GM21737 (cell line): ENCODE measurements around the gene RBFOX2.
"Not testable (repeated sequence)": the region's sequence is repeated elsewhere in the genome, so short reads cannot be mapped to it uniquely, and the experiment has no call there.

ENCODE experiments used
- ATAC-seq: cut with Tn5 transposase; IDR thresholded peaks from one replicate; pipeline ENCODE4 v1.9.1; 2021; ENCODE audit warnings: mild to moderate bottlenecking, moderate library complexity; ENCODE audit not compliant: unreplicated experiment

RBFOX2 gene

GRCh38 chr22:36044517-36044916 is 15.9 kb upstream of the RBFOX2 start:
- ATAC-seq: not testable (repeated sequence)

- no peak for ATAC-seq
These were observed 13.6 kb upstream of the RBFOX2 start for GRCh38 chr22:36042240-36042639.

- ATAC-seq: no peak
These were observed 10.5 kb upstream of the RBFOX2 start for GRCh38 chr22:36039125-36039524.

- no peak for ATAC-seq
These were observed 8.6 kb upstream of the RBFOX2 start for GRCh38 chr22:36037102-36037758.

- ATAC-seq: no peak
These were observed 7.6 kb upstream of the RBFOX2 start for GRCh38 chr22:36036167-36036624.

GRCh38 chr22:36032611-36033010 is 4.0 kb upstream of the RBFOX2 start:
- ATAC-seq: no peak

GRCh38 chr22:36029406-36029755 is 757 bp upstream of the RBFOX2 start:
- no peak for ATAC-seq

GRCh38 chr22:36027935-36028645 is 534 bp downstream of the RBFOX2 start:
- no peak for ATAC-seq

- no peak for ATAC-seq
These were observed 1.1 kb downstream of the RBFOX2 start for GRCh38 chr22:36027579-36027934.

- ATAC-seq: no peak
These were observed 1.9 kb downstream of the RBFOX2 start for GRCh38 chr22:36026741-36027140.

- ATAC-seq: no peak
These were observed 5.9 kb downstream of the RBFOX2 start for GRCh38 chr22:36022697-36023096.

GRCh38 chr22:36022162-36022561 is 6.5 kb downstream of the RBFOX2 start:
- ATAC-seq: no peak

- ATAC-seq: no peak
These were observed 6.9 kb downstream of the RBFOX2 start for GRCh38 chr22:36021606-36022153.

GRCh38 chr22:36020865-36021264 is 7.8 kb downstream of the RBFOX2 start:
- not testable (repeated sequence) for ATAC-seq

- ATAC-seq: no peak
These were observed 11.0 kb downstream of the RBFOX2 start for GRCh38 chr22:36017651-36018091.

- no peak for ATAC-seq
These were observed 11.9 kb downstream of the RBFOX2 start for GRCh38 chr22:36016684-36017083.

GRCh38 chr22:36015811-36016529 is 12.7 kb downstream of the RBFOX2 start:
- no peak for ATAC-seq

- no peak for ATAC-seq
These were observed 13.3 kb downstream of the RBFOX2 start for GRCh38 chr22:36015155-36015810.

- no peak for ATAC-seq
These were observed 14.0 kb downstream of the RBFOX2 start for GRCh38 chr22:36014546-36015074.

GRCh38 chr22:36012332-36012731 is 16.3 kb downstream of the RBFOX2 start:
- ATAC-seq: no peak

GRCh38 chr22:36010882-36011281 is 17.7 kb downstream of the RBFOX2 start:
- ATAC-seq: no peak
